Ovary (tissue), 3 donors: ENCODE measurements around the gene SEMA4B.

Source experiments
- CTCF ChIP-seq, 3 donors: fragments of 450-650 bp in 2 of 3; fragments of 200-600 bp in 1 of 3; IDR thresholded peaks; one replicate each; pipeline versions ENCODE4 v1.5.1 to v1.8.0; 2016 to 2022; ENCODE audit warnings: antibody characterized with exemption in 3 of 3, mild to moderate bottlenecking in 1 of 3
- POLR2A ChIP-seq: fragments of 450-650 bp; IDR thresholded peaks from one replicate; pipeline ENCODE4 v1.6.1; 2017; ENCODE audit warnings: antibody characterized with exemption, mild to moderate bottlenecking, moderate library complexity
- donor health status: DM: no; HTN: no; CAD: no.

GRCh38 chr15:90213122-90213817, 12.1 kb downstream of the SEMA4B start:
- TF ChIP-seq POLR2A (no peak), CTCF (IDR thresholded peaks at IDR 0.05) (no peak)
